Smooth muscle cell (in vitro differentiated cells): Measurements from ENCODE around the gene MCM3AP. TPM values are rescaled to one million over a fixed set of nuclear protein-coding genes. Genes with fewer than 3 reads are reported as not detected.

ENCODE experiments used
- DNase-seq: peaks from one replicate; lab custom pipeline; 2025; ENCODE audit not compliant: unreplicated experiment; lab: John Stamatoyannopoulos, UW
- H2AFZ ChIP-seq: fragments of 200-600 bp; sonication (generic); 2 replicates; pipeline ENCODE4 v1.6.0; 2016; ENCODE audit warnings: antibody characterized with exemption, low read depth, mild to moderate bottlenecking
- H3F3A ChIP-seq: fragments of 200-600 bp; sonication (generic); 2 replicates; pipeline ENCODE4 v1.6.0; 2017; ENCODE audit warnings: antibody characterized with exemption, low read depth
- H3K27ac ChIP-seq: fragments of 200-600 bp; sonication (generic); 2 replicates; pipeline ENCODE4 v1.5.1; 2016; ENCODE audit warnings: low read depth, mild to moderate bottlenecking
- H3K27me3 ChIP-seq: fragments of 200-600 bp; sonication (generic); 2 replicates; pipeline ENCODE4 v1.6.1; 2016; ENCODE audit warnings: low read depth, mild to moderate bottlenecking
- H3K36me3 ChIP-seq: fragments of 200-600 bp; sonication (generic); 2 replicates; pipeline ENCODE4 v1.5.1; 2016; ENCODE audit warnings: low read depth
- H3K4me1 ChIP-seq: fragments of 200-600 bp; sonication (generic); 2 replicates; pipeline ENCODE4 v1.5.1; 2016; ENCODE audit warnings: low read depth
- H3K4me2 ChIP-seq: fragments of 200-600 bp; sonication (generic); 2 replicates; pipeline ENCODE4 v1.6.0; 2016; ENCODE audit warnings: mild to moderate bottlenecking
- H3K4me3 ChIP-seq: fragments of 200-600 bp; sonication (generic); 2 replicates; pipeline ENCODE4 v1.5.1; 2016; ENCODE audit warnings: mild to moderate bottlenecking
- H3K79me2 ChIP-seq: fragments of 200-600 bp; sonication (generic); 2 replicates; pipeline ENCODE4 v1.6.0; 2016; ENCODE audit warnings: low read depth, mild to moderate bottlenecking
- H3K9ac ChIP-seq: fragments of 200-600 bp; sonication (generic); 2 replicates; pipeline ENCODE4 v1.6.0; 2016; ENCODE audit warnings: low read depth
- H3K9me3 ChIP-seq: fragments of 200-600 bp; sonication (generic); replicated peaks from 2 replicates; pipeline ENCODE4 v1.5.1; 2016; ENCODE audit warnings: low read depth
- H4K20me1 ChIP-seq: fragments of 200-600 bp; sonication (generic); 2 replicates; pipeline ENCODE4 v1.6.0; 2016; ENCODE audit warnings: low read depth
- WGBS: methylation state at CpG from one replicate; pipeline ENCODE4 v1.1.7; 2016; ENCODE audit warnings: low lambda C conversion rate; 5-methylcytosine and 5-hydroxymethylcytosine counted together
- polyA plus RNA-seq: library from polyadenylated mRNA; unstranded; fragments of >200 nt; fragmentation: Nextera tagmentation; extraction: Ambion mirVana; gene quantifications from 2 replicates; pipeline ENCODE4 v1.2.1, GENCODE V29; 2016
- total RNA-seq: library from RNA; depleted of rRNA; stranded (reverse); fragments of >200 nt; gene quantifications from 2 replicates; pipeline ENCODE4 v1.2.3, GENCODE V29; 2014
- TF ChIP-seq, protein P1 (sequence below): fragments of 200-600 bp; sonication (generic); IDR thresholded peaks from 2 replicates; pipeline ENCODE4 v1.5.1; 2017; ENCODE audit warnings: borderline replicate concordance, mild to moderate bottlenecking, antibody characterized with exemption; ENCODE audit not compliant: insufficient read depth, poor library complexity, severe bottlenecking

MCM3AP gene
- total and polyA plus RNA-seq, 2 experiments from 2014 or later = 39.2 to 51.5 TPM

DNA sequence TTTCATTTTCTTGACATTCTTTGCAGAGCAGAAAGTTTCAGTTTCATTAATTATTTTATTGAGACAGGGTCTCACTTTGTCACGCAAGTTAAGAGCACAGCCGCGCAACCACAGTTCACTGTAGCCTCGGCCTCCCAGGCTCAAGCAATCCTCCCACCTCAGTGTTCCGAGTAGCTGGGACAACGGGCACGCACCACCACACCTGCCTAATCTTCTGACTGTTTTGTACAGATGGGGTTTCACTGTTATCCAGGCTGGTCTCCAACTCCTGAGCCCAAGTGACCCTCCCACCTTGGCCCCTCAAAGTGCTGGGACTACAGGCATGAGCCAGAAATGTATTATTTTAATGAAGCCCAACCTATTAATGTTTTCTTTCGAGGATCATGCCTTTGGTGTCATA lies 98.2 kb downstream of the MCM3AP start:
- Histone ChIP-seq H3K9me3 (no peaks in the 10 kb centered on the region), H3K36me3 (no peaks in the 10 kb centered on the region), H3K4me2 (no peak overlapping the region), H3K4me1 (peaks cover 9% of the 10 kb centered on the region), H3K27me3 (no peaks in the 10 kb centered on the region), H3K9ac (no peak overlapping the region), H3K79me2 (no peaks in the 10 kb centered on the region), H3K4me3 (no peak overlapping the region), H3K27ac (no peak overlapping the region), H2AFZ (no peak overlapping the region), H4K20me1 (no peaks in the 10 kb centered on the region), H3F3A (no peaks in the 10 kb centered on the region)
- WGBS = 97% methylated on average over 8 of the region's 8 CpGs
- TF ChIP-seq, protein P1, sequence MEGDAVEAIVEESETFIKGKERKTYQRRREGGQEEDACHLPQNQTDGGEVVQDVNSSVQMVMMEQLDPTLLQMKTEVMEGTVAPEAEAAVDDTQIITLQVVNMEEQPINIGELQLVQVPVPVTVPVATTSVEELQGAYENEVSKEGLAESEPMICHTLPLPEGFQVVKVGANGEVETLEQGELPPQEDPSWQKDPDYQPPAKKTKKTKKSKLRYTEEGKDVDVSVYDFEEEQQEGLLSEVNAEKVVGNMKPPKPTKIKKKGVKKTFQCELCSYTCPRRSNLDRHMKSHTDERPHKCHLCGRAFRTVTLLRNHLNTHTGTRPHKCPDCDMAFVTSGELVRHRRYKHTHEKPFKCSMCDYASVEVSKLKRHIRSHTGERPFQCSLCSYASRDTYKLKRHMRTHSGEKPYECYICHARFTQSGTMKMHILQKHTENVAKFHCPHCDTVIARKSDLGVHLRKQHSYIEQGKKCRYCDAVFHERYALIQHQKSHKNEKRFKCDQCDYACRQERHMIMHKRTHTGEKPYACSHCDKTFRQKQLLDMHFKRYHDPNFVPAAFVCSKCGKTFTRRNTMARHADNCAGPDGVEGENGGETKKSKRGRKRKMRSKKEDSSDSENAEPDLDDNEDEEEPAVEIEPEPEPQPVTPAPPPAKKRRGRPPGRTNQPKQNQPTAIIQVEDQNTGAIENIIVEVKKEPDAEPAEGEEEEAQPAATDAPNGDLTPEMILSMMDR = no peak
- DNase-seq = no peak

DNA sequence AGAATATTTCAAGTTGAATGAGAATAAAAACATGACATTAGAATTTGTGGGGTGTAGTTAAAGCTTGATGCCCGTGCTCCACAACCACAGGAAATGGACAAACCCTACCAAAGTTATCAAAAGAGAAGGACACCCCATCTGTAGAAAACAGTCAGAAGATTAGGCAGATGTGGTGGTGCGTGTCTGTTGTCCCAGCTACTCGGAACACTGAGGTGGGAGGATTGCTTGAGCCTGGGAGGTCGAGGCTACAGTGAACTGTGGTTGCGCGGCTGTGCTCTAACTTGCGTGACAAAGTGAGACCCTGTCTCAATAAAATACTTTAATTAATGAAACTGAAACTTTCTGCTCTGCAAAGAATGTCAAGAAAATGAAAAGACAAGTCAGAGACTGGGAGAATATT lies 99.7 kb downstream of the MCM3AP start:
- Histone ChIP-seq H3K27ac (no peak overlapping the region), H3F3A (no peaks in the 10 kb centered on the region), H3K4me3 (no peak overlapping the region), H3K9ac (no peak overlapping the region), H4K20me1 (no peaks in the 10 kb centered on the region), H3K36me3 (no peaks in the 10 kb centered on the region), H3K27me3 (no peaks in the 10 kb centered on the region), H3K4me2 (peak overlapping the region; percentile 94), H3K9me3 (no peaks in the 10 kb centered on the region), H2AFZ (peak overlapping the region; percentile 71), H3K79me2 (no peaks in the 10 kb centered on the region), H3K4me1 (peaks cover 9% of the 10 kb centered on the region)
- TF ChIP-seq, protein P1 = no peak
- WGBS = 93% methylated on average over 7 of the region's 7 CpGs
- DNase-seq = no peak

Other genes starting within 250 kb of the MCM3AP start
- 1,570 and 1,698 TPM in 2 replicates for gene COL6A2, start 187.5 kb downstream of the MCM3AP start, total RNA-seq
- gene COL6A2, start 187.5 kb downstream of the MCM3AP start, polyA plus RNA-seq = 2,969 and 4,089 TPM in 2 replicates
- gene FTCD, start 130.0 kb downstream of the MCM3AP start, total RNA-seq = 1.3 and 4.1 TPM in 2 replicates
- gene FTCD, start 130.0 kb downstream of the MCM3AP start, polyA plus RNA-seq = 15.2 and 18.0 TPM in 2 replicates
- 6.4 and 10.5 TPM in 2 replicates for gene SPATC1L, start 101.2 kb downstream of the MCM3AP start, total RNA-seq
- gene SPATC1L, start 101.2 kb downstream of the MCM3AP start, polyA plus RNA-seq = 36.5 and 40.2 TPM in 2 replicates
- 33.2 and 37.7 TPM in 2 replicates for gene LSS, start 56.8 kb downstream of the MCM3AP start, total RNA-seq
- gene LSS, start 56.8 kb downstream of the MCM3AP start, polyA plus RNA-seq = 21.8 and 32.5 TPM in 2 replicates
- gene YBEY, start 731 bp upstream of the MCM3AP start, total RNA-seq = 20.3 and 31.1 TPM in 2 replicates
- gene YBEY, start 731 bp upstream of the MCM3AP start, polyA plus RNA-seq = 22.0 and 24.1 TPM in 2 replicates
- gene C21orf58, start 38.3 kb upstream of the MCM3AP start, total RNA-seq = 2.1 and 4.5 TPM in 2 replicates
- 3.9 and 4.9 TPM in 2 replicates for gene C21orf58, start 38.3 kb upstream of the MCM3AP start, polyA plus RNA-seq
- gene PCNT, start 38.5 kb upstream of the MCM3AP start, total RNA-seq = 9.3 and 13.1 TPM in 2 replicates
- 10.8 and 19.1 TPM in 2 replicates for gene PCNT, start 38.5 kb upstream of the MCM3AP start, polyA plus RNA-seq
- gene DIP2A, start 173.3 kb upstream of the MCM3AP start, total RNA-seq = 24.8 and 29.2 TPM in 2 replicates
- gene DIP2A, start 173.3 kb upstream of the MCM3AP start, polyA plus RNA-seq = 11.5 and 22.1 TPM in 2 replicates